Astrocyte (in vitro differentiated cells and primary cell): Measurements from ENCODE around the gene SBF2. TPM values are rescaled to one million over a fixed set of nuclear protein-coding genes. Genes with fewer than 3 reads are reported as not detected.
"Not testable (repeated sequence)": the region's sequence is repeated elsewhere in the genome, so short reads cannot be mapped to it uniquely, and the experiment has no call there.

Experiments
- DNase-seq: peaks from one replicate; pipeline ENCODE4 v3.0.0-alpha.2; 2010; ENCODE audit warnings: low read depth
- FAIRE-seq: peaks from 2 replicates; lab custom pipeline; 2011; peaks lifted over from hg19 to GRCh38; lab: Jason Lieb, UNC
- H2AFZ ChIP-seq: 2 replicates; pipeline ENCODE4 v1.6.0; 2012; ENCODE audit warnings: low read depth, low read length, inconsistent platforms
- H3K27ac ChIP-seq: 2 replicates; pipeline ENCODE4 v1.5.1; 2011; ENCODE audit warnings: low read depth, low read length, inconsistent platforms
- H3K27me3 ChIP-seq: 2 replicates; pipeline ENCODE4 v1.6.0; 2011; ENCODE audit warnings: low read length, inconsistent platforms; ENCODE audit not compliant: insufficient read depth
- H3K36me3 ChIP-seq: 2 replicates; pipeline ENCODE4 v1.5.1; 2011; ENCODE audit warnings: low read length, inconsistent platforms; ENCODE audit not compliant: insufficient read depth
- H3K4me1 ChIP-seq: 2 replicates; pipeline ENCODE4 v1.5.1; 2011; ENCODE audit warnings: low read length, inconsistent platforms; ENCODE audit not compliant: insufficient read depth
- H3K4me2 ChIP-seq: 2 replicates; pipeline ENCODE4 v1.6.0; 2012; ENCODE audit warnings: low read length, inconsistent platforms
- H3K4me3 ChIP-seq: 2 replicates; pipeline ENCODE4 v1.5.1; 2011; ENCODE audit warnings: low read depth, mild to moderate bottlenecking, low read length, inconsistent platforms; ENCODE audit not compliant: insufficient read depth
- H3K79me2 ChIP-seq: 2 replicates; pipeline ENCODE4 v1.6.0; 2012; ENCODE audit warnings: mild to moderate bottlenecking, low read length, inconsistent platforms; ENCODE audit not compliant: insufficient read depth
- H3K9ac ChIP-seq: 2 replicates; pipeline ENCODE4 v1.6.0; 2012; ENCODE audit warnings: mild to moderate bottlenecking, low read length, inconsistent platforms
- H3K9me3 ChIP-seq: 2 replicates; pipeline ENCODE4 v1.5.1; 2012; ENCODE audit warnings: low read depth, mild to moderate bottlenecking, low read length, inconsistent platforms; ENCODE audit not compliant: insufficient read depth
- H4K20me1 ChIP-seq: 2 replicates; pipeline ENCODE4 v1.6.0; 2012; ENCODE audit warnings: low read length, inconsistent platforms; ENCODE audit not compliant: insufficient read depth
- H3K27ac Mint-ChIP-seq: one replicate; pipeline ENCODE4 v1.8.0; 2021; ENCODE audit warnings: mild to moderate bottlenecking, mixed read lengths; ENCODE audit not compliant: unreplicated experiment
- H3K27me3 Mint-ChIP-seq: one replicate; pipeline ENCODE4 v1.8.0; 2021; ENCODE audit warnings: low read depth, mixed read lengths; ENCODE audit not compliant: unreplicated experiment
- H3K36me3 Mint-ChIP-seq: one replicate; pipeline ENCODE4 v1.8.0; 2021; ENCODE audit warnings: low read depth, mixed read lengths; ENCODE audit not compliant: unreplicated experiment
- H3K4me1 Mint-ChIP-seq: one replicate; pipeline ENCODE4 v1.8.0; 2021; ENCODE audit warnings: low read depth, mixed read lengths; ENCODE audit not compliant: unreplicated experiment
- H3K4me3 Mint-ChIP-seq: one replicate; pipeline ENCODE4 v1.8.0; 2021; ENCODE audit warnings: mild to moderate bottlenecking, moderate library complexity, mixed read lengths; ENCODE audit not compliant: unreplicated experiment
- H3K9me3 Mint-ChIP-seq: one replicate; pipeline ENCODE4 v1.8.0; 2021; ENCODE audit warnings: mild to moderate bottlenecking, mixed read lengths; ENCODE audit not compliant: unreplicated experiment
- EZH2 ChIP-seq: IDR thresholded peaks from 2 replicates; pipeline ENCODE4 v1.6.1; 2012; ENCODE audit warnings: mild to moderate bottlenecking, low read length, inconsistent platforms; ENCODE audit not compliant: insufficient read depth
- total RNA-seq: library from RNA; stranded (reverse); gene quantifications from 2 replicates; pipeline ENCODE4 v1.2.1, GENCODE V29; 2021
- TF ChIP-seq, protein P1 (sequence below): IDR thresholded peaks from 2 replicates; pipeline ENCODE4 v1.5.1; 2011; ENCODE audit warnings: low read depth, mild to moderate bottlenecking, inconsistent platforms, low read length, moderate library complexity; ENCODE audit not compliant: insufficient read depth

Gene SBF2
- total RNA-seq, 1 donor from 2014 or later = 50.0 TPM

DNA sequence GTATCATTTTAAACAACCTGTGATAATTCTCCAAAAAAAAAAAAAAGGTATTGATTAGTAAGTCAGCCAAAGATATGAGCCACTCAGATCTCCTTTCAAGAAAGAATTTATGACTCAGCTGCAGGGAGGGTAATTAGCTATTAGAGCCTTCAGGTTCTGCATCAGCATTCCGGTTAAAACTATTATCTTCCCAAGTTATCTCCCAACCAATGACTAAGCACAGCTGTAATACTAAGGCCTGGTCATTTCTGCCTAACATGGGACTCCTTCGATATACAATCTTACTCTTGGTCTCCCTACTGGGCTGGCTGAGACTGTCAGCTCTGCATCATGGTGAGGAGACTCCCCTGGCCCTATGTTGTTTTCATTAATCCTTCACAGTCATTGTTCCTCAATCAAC is 60.4 kb downstream of the SBF2 start:
- peak; percentile 89 for FAIRE-seq
- Histone ChIP-seq H3K27me3 (no peaks in the 10 kb centered on the region), H3K4me2 (no peak overlapping the region), H3K79me2 (peaks cover 27% of the 10 kb centered on the region), H3K9me3 (no peaks in the 10 kb centered on the region), H3K27ac (peak overlapping the region; percentile 17), H3K9ac (no peak overlapping the region), H3K36me3 (no peaks in the 10 kb centered on the region), H4K20me1 (peaks cover 9% of the 10 kb centered on the region), H2AFZ (no peak overlapping the region), H3K4me1 (no peaks in the 10 kb centered on the region), H3K4me3 (no peak overlapping the region)
- H3K9me3 Mint-ChIP-seq = peaks cover 13% of the 10 kb centered on the region
- no peak overlapping the region for H3K4me3 Mint-ChIP-seq
- H3K36me3 Mint-ChIP-seq = peaks cover 29% of the 10 kb centered on the region
- H3K27me3 Mint-ChIP-seq = no peaks in the 10 kb centered on the region
- TF ChIP-seq, protein P1, sequence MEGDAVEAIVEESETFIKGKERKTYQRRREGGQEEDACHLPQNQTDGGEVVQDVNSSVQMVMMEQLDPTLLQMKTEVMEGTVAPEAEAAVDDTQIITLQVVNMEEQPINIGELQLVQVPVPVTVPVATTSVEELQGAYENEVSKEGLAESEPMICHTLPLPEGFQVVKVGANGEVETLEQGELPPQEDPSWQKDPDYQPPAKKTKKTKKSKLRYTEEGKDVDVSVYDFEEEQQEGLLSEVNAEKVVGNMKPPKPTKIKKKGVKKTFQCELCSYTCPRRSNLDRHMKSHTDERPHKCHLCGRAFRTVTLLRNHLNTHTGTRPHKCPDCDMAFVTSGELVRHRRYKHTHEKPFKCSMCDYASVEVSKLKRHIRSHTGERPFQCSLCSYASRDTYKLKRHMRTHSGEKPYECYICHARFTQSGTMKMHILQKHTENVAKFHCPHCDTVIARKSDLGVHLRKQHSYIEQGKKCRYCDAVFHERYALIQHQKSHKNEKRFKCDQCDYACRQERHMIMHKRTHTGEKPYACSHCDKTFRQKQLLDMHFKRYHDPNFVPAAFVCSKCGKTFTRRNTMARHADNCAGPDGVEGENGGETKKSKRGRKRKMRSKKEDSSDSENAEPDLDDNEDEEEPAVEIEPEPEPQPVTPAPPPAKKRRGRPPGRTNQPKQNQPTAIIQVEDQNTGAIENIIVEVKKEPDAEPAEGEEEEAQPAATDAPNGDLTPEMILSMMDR = no peak
- no peak for TF ChIP-seq EZH2
- peaks cover 16% of the 10 kb centered on the region for H3K4me1 Mint-ChIP-seq
- peak; percentile 91 for DNase-seq
- H3K27ac Mint-ChIP-seq = peak overlapping the region; percentile 80

GRCh38 chr11:10232756-10233155 is 61.3 kb downstream of the SBF2 start:
- H3K9me3 Mint-ChIP-seq = peaks cover 13% of the 10 kb centered on the region
- peaks cover 29% of the 10 kb centered on the region for H3K36me3 Mint-ChIP-seq

DNA sequence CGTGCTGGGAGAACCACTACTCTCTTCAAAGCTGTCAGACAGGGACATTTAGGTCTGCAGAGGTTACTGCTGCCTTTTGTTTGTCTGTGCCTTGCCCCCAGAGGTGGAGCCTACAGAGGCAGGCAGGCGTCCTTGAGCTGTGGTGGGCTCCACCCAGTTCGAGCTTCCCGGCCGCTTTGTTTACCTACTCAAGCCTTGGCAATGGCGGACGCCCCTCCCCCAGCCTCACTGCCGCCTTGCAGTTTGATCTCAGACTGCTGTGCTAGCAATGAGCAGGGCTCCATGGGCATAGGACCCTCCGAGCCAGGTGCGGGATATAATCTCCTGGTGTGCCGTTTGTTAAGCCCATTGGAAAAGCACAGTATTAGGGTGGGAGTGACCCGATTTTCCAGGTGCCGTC is 62.2 kb downstream of the SBF2 start:
- not testable (repeated sequence) for H3K27ac ChIP-seq, H3K4me1 ChIP-seq, H3K4me2 ChIP-seq, H2AFZ ChIP-seq, H3K4me3 Mint-ChIP-seq, H3K27me3 ChIP-seq, H4K20me1 ChIP-seq, H3K9ac ChIP-seq, H3K27me3 Mint-ChIP-seq, DNase-seq, H3K9me3 ChIP-seq, H3K36me3 ChIP-seq, H3K4me3 ChIP-seq, FAIRE-seq, H3K27ac Mint-ChIP-seq
- Mint-ChIP-seq H3K36me3 (peaks cover 27% of the 10 kb centered on the region), H3K4me1 (peaks cover 16% of the 10 kb centered on the region), H3K9me3 (peaks cover 13% of the 10 kb centered on the region)
- H3K79me2 ChIP-seq = peaks cover 17% of the 10 kb centered on the region

More at GRCh38 chr11:10232756-10233155, 61.3 kb downstream of the SBF2 start:
- Histone ChIP-seq H3K36me3 (no peaks in the 10 kb centered on the region), H3K9ac (no peak overlapping the region), H3K4me3 (no peak overlapping the region), H3K4me1 (no peaks in the 10 kb centered on the region), H3K9me3 (no peaks in the 10 kb centered on the region), H2AFZ (no peak overlapping the region), H3K4me2 (no peak overlapping the region), H3K27me3 (no peaks in the 10 kb centered on the region), H4K20me1 (peaks cover 9% of the 10 kb centered on the region), H3K79me2 (peaks cover 23% of the 10 kb centered on the region), H3K27ac (no peak overlapping the region)
- H3K4me1 Mint-ChIP-seq = peaks cover 16% of the 10 kb centered on the region
- H3K27me3 Mint-ChIP-seq = no peaks in the 10 kb centered on the region
- no peak for FAIRE-seq
- no peak overlapping the region for H3K4me3 Mint-ChIP-seq
- DNase-seq = no peak
- peak overlapping the region; percentile 30 for H3K27ac Mint-ChIP-seq
- TF ChIP-seq, protein P1 = no peak
- TF ChIP-seq EZH2 = no peak
